Activated CD4-positive, alpha-beta T cell treated with anti-CD3 and anti-CD28 coated beads, Interleukin-2, amount 50 U/mL, for 48 hours (primary cell): ENCODE results near the gene SERINC5.
A peak's percentile ranks its signal among the peaks of the same experiment; 100 is the strongest.

Experiments used
- DNase-seq, 2 experiments: peaks; one replicate each; pipeline ENCODE4 v3.0.0-alpha.2; 2020

The SERINC5 gene

DNA sequence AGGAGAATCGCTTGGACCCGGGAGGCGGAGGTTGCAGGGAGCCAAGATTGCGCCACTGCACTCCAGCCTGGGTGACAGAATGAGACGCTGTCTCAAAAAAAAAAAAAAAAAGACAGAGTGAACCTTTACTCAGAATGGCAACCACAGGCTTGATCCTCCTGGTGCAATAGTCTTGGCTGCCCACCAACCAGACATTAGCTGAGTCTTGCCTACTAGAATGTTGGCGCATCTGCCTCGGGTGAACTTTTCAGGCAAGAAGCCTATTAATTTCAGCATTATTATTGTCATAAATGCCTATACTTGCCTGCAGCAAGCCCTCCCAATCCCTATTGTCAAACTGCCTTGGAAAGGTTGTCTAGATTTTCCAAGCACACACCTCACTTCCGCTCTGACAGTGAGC, 4.2 kb downstream of the SERINC5 start:
- DNase-seq = no peak

DNA sequence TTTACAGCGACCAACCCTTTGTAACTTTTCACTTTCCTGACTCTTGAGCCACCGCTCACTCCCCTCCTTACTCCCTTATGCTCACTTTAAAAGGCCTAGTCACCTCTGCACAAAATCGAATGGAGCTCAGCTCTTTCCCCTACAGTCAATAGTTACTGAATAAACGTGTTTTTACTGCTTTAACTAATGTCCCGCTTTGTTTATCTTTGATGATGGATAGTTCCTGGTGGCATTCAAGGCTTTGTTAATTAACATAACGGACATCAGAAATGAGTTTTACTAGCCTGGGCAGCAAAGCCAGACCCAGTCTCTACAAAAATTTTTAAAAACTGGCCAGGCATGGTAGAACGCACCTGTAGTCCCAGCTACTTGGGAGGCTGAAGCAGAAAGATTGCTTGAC, 5.0 kb downstream of the SERINC5 start:
- no peak for DNase-seq

DNA sequence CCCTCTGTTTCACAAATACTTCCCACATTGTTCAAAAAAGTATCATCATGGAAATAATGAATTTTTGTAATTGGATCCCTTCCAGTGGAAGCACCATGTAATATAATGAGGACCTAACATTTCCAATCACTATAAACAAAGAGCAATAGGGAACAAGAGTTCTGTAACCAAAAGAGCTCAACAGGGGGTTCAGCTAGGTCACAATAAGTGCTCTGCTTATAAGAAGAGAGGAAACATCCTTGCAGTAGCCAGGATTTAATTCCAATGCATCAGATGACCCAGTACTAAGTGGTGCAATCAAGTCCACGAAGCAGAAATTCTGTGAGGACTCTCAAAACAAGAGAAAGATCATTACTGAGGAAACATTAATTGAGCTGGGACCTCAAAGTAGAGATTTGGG, 5.9 kb downstream of the SERINC5 start:
- no peak for DNase-seq

DNA sequence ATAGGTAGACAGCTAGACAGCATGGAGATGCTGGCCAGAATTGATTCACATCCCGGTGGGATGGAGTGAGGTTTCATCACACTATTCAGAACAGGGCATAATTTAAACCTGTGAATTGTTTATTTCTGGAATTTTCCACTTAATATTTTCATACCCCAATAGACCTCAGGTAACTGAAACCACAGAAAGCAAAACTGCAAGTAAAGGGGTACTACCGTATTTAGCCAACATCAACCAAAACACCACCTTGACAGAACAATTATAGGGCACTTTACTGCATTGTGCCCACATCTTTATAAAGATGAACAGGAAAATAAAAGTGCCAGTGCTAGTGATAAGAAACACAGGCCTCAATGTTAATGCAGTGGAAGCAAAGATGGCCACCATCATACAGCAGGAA, 7.5 kb downstream of the SERINC5 start:
- no peak for DNase-seq

DNA sequence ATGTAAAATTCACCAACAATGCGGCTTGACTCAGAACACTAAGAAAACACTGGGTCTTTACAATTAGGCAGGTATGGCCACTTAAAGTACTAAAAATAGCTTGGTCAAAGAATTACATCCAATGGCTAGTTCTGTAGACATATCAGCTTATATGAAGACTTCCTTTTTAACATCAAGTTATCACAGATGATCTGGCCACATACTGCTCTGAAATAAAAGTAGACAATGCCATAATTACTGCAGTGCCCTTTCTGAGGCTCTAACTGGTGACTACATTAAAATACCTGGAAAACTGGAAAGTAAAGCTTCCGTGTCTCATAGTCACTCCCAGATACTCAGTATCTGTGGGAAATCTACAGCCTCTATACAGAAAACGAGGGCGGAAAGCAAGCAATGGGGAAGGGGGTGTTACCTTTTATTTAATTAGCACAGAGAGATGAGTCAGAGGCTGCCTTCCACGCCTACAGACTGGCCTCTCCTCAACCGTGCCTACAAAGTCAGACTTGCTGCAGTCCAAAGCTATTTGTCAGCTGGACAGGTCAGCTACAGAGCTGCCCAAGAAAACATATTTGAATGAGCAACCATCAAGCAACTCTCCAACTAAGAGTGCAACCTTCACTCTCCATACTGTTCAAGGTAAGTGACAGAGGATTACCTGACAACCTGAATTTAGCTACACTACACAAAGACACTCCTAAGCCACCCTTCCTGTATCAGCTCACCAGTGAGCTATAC, 8.7 kb downstream of the SERINC5 start:
- DNase-seq = peak; percentile 37 to 53

DNA sequence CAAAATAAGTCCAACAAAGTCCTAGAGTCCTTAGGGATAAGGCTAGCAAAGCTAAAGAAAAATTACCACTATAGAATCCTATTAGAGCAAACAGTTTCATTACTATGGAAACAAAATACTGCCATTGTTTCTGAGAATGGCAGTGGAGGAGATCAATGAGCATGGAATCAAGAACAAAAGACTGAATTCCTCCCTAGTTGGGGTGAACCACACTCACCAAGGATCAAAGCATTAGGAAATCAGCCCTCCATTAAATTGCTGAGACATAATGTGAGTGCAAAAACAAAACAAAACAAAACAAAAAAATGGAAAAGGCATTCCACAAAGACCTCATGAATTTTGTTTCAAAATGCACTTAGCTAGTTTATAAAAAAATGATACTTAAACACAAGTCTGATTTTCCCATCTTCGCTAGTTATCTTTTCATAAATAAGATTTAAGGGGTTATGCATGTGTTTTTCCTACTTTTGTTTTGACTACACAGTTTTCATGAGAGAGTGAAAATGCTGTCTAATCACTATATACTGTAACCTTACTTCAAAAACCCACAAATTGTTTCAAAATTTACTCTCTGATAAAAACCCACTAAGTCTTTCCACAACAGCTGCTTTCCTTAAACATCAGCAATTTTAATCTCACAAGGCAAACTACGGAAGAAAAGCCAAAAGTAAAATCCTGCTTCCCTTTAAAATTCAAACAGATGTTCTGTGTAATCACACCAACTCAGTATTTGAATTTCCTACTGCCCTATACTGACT, 9.7 kb downstream of the SERINC5 start:
- no peak for DNase-seq

DNA sequence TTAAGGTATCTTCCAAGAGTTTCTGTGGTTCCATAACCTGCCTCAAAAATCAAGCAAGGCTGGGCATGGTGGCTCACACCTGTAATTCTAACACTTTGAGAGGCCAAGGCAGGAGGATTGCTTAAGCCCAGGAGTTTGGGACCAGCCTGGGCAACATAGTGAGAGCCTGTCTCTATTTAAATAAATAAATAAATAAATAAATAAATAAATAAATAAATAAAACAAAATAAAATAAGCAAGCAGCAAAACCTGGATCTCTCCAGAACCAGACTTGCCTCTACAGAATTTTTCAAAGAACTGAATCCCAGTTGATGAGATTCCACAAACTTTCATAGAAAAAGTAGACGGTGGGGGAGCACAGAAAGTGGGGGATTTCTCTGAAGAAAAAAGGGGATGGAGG, 12.3 kb downstream of the SERINC5 start:
- DNase-seq = no peak

DNA sequence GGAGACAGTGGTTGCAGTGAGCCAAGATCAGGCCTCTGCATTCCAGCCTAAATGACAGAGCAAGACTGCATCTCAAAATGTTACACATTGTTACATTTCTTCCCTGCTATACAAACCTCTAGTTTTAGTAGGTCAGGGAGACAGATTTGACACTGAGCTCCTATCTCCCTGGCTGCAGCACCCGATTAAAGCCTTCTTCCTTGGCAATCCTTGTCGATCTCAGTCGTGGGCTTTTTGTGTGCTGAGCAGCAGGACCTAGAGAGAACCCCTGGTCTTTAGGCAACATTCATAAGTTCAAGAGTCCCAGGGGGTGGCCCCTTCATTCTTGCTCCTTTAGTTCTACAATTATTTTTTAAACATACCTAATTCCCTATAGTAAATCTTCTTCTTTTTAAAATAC, 13.0 kb downstream of the SERINC5 start:
- no peak for DNase-seq

DNA sequence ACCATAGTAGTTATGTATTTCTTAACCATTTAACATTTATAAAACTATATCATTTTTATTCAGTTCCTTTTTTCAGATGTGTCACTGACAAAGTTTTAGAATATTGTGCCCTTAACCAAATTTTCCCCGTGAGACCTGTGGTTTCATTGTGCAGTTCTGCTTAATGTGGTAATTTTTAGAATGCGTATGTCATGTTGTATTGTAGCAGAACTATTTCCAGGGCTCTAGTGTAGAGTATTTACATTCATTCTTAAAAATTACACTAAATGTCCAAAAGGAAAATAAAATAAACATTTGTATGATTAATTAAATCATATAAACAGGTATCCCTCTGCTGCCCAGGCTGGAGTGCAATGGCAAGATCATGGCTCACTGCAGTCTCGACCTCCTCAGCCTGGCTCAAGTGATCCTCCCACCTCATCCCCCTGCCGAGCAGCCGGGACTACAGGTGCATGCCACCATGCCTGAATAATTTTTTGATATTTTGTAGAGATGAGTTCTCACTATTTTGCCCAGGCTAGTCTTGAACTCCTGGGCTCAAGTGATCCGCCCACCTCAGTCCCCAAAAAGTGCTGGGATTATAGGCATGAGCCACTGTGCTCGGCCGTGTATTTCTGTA, 15.4 kb downstream of the SERINC5 start:
- DNase-seq = no peak

DNA sequence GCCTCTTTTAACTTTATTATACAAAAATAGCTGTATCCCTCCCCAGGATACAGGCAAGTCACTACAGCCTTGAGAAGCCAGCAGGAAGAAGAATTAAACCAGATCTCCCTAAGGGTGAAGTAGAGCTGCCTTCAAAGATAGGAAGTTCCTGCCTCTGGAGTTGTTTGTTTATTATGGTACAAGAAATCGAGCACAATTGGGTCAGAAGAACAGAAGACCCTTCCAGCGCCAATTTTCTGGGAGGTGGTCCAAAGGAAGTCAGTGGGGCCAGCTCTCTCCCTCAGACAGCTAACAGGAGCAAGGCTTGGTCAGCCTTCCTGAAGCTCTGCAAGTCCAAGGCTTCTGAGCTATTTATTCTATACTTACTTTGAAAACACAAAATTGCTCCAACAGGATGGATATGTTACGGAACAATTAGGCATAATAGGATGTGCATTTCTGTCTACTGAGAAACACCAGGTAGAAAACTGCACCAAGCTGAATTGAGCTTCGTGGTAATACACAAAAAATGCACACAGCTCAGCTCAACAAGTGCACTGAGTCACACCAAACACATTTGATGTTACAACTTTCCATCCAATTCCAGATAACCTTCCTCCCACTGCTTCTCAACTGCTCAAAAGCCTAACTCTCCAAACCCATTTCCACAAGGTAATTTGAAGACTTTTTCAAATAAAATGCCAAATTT, 16.0 kb downstream of the SERINC5 start:
- no peak for DNase-seq

DNA sequence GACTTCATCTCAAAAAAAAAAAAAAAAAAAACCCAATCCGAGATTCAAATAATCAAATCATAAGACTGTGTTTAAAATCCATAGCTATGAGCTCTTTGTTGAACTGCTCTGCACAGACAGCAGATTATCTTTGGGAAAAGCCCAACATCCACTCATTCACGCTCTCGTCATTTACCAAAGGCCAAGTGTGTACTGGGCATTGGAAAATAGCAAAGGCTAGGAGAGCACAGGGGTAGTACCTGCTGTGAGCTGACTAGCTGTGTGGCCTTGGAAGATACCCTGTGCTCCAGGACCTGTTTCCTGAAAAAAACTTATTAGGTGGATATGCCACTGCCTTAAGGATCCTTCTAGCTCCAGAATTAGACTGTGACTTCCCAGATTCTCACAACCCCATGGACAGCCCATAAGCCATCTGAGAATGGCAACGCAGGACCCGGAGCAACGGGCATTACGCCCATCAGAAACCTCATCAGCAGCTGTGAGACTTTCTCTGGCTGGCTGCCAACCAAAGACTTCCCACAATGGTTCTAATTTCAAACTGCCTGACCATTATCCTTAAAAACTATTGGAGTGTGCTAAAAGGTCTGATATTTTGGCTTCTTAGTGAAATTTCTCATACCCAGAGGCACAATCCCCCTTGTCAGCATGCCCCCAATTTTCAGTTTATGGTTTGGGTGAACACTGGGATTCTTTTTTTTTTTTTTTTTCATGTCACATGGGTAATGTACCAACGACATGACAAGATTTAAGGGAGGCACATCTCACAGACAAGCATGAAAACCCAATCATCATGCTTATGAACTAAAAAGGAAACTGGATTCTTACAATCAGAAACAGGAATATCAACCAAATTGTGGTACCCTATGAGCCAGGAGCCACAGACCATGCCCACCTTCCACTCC, 16.8 kb downstream of the SERINC5 start:
- no peak for DNase-seq

DNA sequence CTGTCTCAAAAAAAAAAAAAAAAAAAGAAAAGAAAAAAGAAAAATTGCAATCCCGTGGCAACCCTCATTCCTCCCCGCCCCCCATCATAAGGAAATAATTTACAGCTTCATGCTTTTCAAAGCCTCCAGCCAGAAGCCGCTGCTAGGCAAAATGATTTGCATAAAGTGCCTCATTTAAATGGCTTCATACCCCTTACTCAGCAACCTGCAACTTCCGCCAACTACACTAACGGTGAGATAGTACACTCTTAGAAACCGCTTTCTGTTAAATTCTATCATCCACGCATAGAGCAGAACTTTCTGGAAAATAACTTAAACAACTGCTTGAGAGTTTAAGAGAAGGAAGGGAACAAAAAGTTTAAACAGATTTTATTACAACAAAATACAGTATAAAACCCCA, 17.8 kb downstream of the SERINC5 start:
- DNase-seq = no peak

DNA sequence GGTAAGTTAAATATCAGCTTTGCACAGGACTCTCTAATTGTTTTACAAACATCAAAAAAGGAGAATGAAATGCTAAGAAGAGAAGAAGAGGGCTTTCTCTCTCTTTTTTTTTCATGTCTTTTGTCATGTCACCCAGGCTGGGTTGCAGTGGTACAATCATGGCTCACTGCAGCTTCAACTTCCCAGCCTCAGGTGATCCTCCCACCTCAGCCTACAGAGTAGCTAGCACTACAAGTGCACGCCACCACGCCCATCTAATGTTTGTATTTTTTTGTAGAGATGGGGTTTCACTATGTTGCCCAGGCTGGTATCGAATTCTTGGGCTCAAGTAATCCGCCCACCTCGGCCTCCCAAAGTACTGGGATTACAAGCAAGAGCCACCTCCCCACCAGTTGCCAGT, 18.6 kb downstream of the SERINC5 start:
- DNase-seq = no peak

DNA sequence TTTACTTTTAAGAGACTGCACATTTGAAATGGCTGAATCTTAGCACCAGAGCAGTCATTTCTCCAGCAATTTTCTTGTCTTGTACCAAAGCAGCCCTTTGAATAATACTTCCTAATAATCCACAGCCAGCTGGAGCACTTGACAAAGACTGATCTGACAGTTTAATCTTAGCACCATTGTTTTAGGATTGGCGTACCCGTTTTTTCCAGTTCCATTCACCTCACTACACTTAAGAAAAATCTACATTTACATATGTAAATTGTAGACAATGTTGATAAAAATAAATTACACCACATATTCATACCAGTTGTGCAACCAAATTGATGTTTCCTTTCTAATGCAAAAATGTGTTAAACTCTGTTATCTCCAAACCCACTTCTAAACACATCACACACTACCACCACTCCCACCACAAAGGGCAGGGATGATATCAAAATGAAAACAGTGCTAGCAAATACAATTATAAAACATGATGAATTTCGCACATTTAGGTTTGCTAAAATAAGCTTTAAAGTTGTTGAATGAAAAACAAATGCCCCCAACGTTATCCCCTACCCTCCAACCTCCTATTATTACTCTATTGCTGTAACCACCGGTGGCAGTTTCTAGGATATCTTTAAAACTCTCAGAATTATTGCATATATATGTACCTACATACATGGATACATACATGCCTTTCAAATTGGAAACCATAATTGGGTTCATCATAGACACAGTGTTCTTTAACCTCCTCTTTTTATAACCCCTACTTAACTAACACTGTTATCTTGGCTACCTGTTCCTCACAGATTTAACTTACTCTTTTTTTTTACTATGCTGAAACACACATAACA, 21.5 kb downstream of the SERINC5 start:
- DNase-seq = no peak

DNA sequence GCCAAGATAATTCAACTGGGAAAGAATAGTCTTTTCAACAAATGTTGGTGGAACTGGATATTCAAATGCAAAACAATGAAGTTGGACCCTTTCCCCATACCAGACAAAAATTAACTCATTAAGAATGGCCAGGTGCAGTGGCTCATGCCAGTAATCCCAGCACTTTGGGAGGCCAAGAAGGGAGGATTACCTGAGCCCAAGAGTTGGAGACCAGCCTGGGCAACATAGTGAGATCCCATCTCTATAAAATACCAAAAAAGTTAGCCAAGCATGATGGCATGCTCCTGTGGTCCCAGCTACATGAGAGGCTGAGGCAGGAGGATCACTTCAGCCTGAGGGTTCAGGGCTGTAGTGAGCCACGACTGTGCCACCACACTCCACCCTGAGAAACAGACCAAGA, 24.2 kb downstream of the SERINC5 start:
- no peak for DNase-seq

DNA sequence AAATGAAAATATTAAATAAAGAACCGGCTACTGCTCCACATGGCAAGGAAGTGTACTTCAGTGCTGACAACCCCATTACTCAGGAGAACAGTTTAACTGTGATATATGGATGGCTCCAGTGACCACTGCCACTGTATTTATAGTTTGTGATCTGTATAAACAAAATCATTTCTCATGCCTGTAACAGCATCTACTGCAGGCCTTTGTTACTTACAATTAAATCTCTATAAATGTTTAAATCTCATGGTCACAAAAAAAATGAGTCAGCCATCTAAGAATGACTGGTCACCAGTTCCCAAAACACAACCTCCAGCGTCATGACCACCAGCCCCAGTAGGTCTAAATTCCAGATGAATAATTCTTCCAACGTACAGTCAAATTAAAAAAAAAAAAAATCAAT, 24.6 kb downstream of the SERINC5 start:
- no peak for DNase-seq

DNA sequence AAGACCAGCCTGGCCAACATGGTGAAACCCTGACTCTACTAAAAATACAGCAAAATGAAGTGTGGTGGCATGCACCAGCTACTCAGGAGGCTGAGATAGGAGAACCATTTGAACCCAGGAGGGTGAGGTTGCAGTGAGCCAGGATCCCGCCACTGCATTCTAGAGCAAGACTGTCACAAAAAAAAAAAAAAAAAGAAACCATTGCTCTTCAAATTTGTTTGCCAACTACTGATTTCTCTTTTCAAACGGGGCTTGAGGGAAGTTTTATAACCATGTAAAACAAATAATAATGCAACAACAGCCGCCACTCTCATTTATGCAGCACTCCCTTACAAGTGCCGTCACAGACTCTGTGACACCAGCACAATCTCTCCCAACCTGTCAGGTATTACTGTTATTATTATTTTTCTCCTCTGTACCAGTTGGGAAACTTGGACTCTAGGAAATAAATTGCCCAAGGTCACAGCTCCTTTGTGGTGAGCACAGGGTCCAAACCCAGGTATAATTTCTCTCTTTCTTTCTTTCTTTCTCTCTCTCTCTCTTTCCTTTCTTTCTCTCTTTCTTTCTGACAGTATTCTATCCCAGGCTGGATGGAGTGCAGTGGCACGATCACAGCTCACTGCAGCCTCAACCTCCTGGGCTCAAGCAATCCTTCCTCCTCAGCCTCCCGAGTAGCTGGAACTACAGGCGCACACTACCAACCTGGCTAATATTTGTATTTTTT, 25.4 kb downstream of the SERINC5 start:
- DNase-seq = no peak

DNA sequence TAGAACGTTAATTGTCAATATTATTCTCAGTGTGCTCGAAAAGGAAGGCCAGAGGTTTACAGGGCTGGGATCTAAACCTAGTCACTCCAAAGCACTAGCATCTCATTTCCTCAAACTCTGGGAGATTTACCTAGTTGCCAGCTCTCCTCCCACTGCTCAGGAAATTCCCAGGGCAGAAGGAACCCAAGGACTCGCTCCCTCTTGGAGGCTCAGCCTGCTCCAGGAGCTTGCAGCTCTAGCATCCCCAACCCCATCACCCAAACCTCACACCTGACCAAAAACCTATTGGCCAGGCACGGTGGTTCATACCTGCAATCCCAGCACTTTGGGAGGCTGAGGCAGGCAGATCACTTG, 26.0 kb downstream of the SERINC5 start:
- no peak for DNase-seq

DNA sequence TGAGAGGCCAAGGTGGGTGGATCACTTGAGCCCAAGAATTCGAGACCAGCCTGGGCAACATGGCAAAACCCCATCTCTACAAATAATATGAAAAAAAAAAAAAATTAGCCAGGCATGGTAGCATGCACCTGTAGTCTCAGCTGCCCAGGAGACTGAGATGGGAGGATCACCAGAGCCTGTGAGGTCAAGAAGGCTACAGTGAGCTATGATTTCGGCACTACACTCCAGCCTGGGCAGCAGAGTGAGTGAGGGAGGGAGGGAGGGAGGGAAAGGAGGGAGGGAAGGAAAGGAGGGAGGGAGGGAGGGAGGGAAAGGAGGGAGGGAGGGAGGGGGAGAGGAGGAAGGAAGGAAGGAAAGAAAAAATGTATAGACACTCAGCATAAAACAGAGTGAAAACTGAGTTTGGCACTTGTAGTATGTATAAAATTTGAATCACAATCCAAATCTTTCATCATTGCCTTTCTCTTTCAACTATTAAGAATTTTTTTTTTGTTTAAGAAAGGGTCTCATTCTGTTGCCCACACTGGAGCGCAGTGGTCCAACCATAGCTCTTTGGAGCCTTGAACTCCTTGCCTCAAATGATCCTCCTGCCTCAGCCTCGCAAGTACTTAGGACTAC, 27.8 kb downstream of the SERINC5 start:
- DNase-seq = no peak

DNA sequence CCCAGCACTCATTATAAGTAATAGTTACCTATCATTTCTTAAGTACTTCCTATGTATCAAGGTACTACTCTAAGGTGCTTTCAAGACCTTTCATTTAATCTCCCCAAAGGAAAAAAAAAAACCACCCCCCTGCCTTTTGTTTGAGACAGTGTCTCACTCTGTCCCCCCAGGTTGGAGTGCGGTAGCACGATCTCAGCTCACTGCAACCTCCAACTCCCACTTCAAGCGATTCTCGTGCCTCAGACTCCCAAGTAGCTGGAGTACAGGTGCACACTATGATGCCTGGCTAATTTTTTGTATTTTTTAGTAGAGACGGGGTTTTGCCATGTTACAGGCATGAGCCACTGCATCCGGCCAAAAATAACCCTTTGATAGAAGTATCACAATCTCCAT, 29.9 kb downstream of the SERINC5 start:
- DNase-seq = no peak
